Ishikawa (cell line): Measurements from ENCODE around the gene GKN2.

ENCODE experiments used
- CEBPB ChIP-seq: IDR thresholded peaks from 2 replicates; pipeline ENCODE4 v1.6.1; 2012
- CREB1 ChIP-seq: IDR thresholded peaks from 2 replicates; pipeline ENCODE4 v1.6.1; 2012; ENCODE audit warnings: low read depth
- EGR1 ChIP-seq: IDR thresholded peaks from 2 replicates; pipeline ENCODE4 v1.6.1; 2012
- EP300 ChIP-seq: IDR thresholded peaks from 2 replicates; pipeline ENCODE4 v1.6.1; 2012; ENCODE audit warnings: borderline replicate concordance
- FOXM1 ChIP-seq: IDR thresholded peaks from 2 replicates; pipeline ENCODE4 v1.6.1; 2012; ENCODE audit warnings: low read depth, borderline replicate concordance
- MAX ChIP-seq: IDR thresholded peaks from 2 replicates; pipeline ENCODE4 v1.6.1; 2012
- NFIC ChIP-seq: IDR thresholded peaks from 2 replicates; pipeline ENCODE4 v1.6.1; 2012
- RAD21 ChIP-seq: IDR thresholded peaks from 2 replicates; pipeline ENCODE4 v1.6.1; 2012; ENCODE audit warnings: low read depth
- REST ChIP-seq: IDR thresholded peaks from 2 replicates; pipeline ENCODE4 v1.6.1; 2012; ENCODE audit warnings: low read depth, mild to moderate bottlenecking
- TAF1 ChIP-seq: IDR thresholded peaks from 2 replicates; pipeline ENCODE4 v1.6.1; 2012; ENCODE audit warnings: low read depth, mild to moderate bottlenecking
- TCF12 ChIP-seq: IDR thresholded peaks from 2 replicates; pipeline ENCODE4 v1.6.1; 2012; ENCODE audit warnings: low read depth
- TEAD4 ChIP-seq: IDR thresholded peaks from 2 replicates; pipeline ENCODE4 v1.6.1; 2012
- USF1 ChIP-seq: IDR thresholded peaks from 2 replicates; pipeline ENCODE4 v1.6.1; 2012
- YY1 ChIP-seq: IDR thresholded peaks from 2 replicates; pipeline ENCODE4 v1.6.1; 2012; ENCODE audit warnings: low read depth
- ZBTB7A ChIP-seq: IDR thresholded peaks from 2 replicates; pipeline ENCODE4 v1.6.1; 2012; ENCODE audit warnings: low read depth

Gene GKN2

GRCh38 chr2:68952887-68953521 is at the start of gene GKN2:
TSS of gene GKN2 (minus strand) at chr2:68952893. CDS start at chr2:68952861, 32 bp downstream.
- TF ChIP-seq TEAD4 (no peak), EP300 (no peak), CEBPB (no peak), NFIC (no peak), CREB1 (no peak), RAD21 (no peak), REST (no peak), TAF1 (no peak), EGR1 (no peak), ZBTB7A (no peak), TCF12 (no peak), YY1 (no peak), FOXM1 (no peak), USF1 (no peak), MAX (no peak)

- TF ChIP-seq TAF1 (no peak), EP300 (no peak), YY1 (no peak), EGR1 (no peak), TCF12 (no peak), RAD21 (no peak), CREB1 (no peak), FOXM1 (no peak), NFIC (no peak), TEAD4 (no peak)
These were observed 49.2 kb upstream of the GKN2 start for GRCh38 chr2:69001879-69002278.

GRCh38 chr2:68997401-68997800 is 44.7 kb upstream of the GKN2 start:
- TF ChIP-seq ZBTB7A (no peak), FOXM1 (no peak), CREB1 (no peak), NFIC (no peak), MAX (no peak), REST (no peak), USF1 (no peak), YY1 (no peak), EP300 (no peak), TCF12 (no peak)

GRCh38 chr2:68995916-68996315 is 43.2 kb upstream of the GKN2 start:
- TF ChIP-seq TEAD4 (no peak), EGR1 (no peak), YY1 (no peak), USF1 (no peak), FOXM1 (no peak), RAD21 (no peak), CEBPB (no peak), TAF1 (no peak), ZBTB7A (no peak), MAX (no peak), TCF12 (no peak), CREB1 (no peak), NFIC (no peak)

- no peak for TF ChIP-seq EP300
- TF ChIP-seq RAD21, result no peak
- peak; percentile 38 for TF ChIP-seq MAX
- no peak for TF ChIP-seq REST
- TF ChIP-seq TAF1, result no peak
- no peak for TF ChIP-seq CREB1
- TF ChIP-seq USF1, result no peak
- TF ChIP-seq ZBTB7A, result no peak
- TF ChIP-seq FOXM1, result no peak
- peak; percentile 90 for TF ChIP-seq NFIC
- TF ChIP-seq TEAD4, result 0 out of 2 replicates have a peak, but pooled peaks have one; percentile 23
- TF ChIP-seq TCF12, result peak; percentile 53; the same call in 1 of the 2 replicates
These were observed 42.2 kb upstream of the GKN2 start for GRCh38 chr2:68994864-68995263.
